Heart left ventricle (tissue), 16 donors: ENCODE measurements around the gene TRMT2B. TPM values are rescaled to one million over a fixed set of nuclear protein-coding genes. Genes with fewer than 3 reads are reported as not detected.
"Not testable (repeated sequence)": the region's sequence is repeated elsewhere in the genome, so short reads cannot be mapped to it uniquely, and the experiment has no call there.

ENCODE experiments used
- ATAC-seq, 4 donors: fragments of 200-7000 bp; cut with Tn5 transposase; one replicate each; pipeline ENCODE4 v1.9.1; 2020 to 2022; ENCODE audit warnings: moderate library complexity in 4 of 4, mild to moderate bottlenecking in 3 of 4, moderate number of reproducible peaks in 1 of 4
- DNase-seq, 5 donors: peaks; one replicate each; pipeline ENCODE4 v3.0.0-alpha.2; 2020
- H3K27ac ChIP-seq, 12 donors: fragments of 200-600 bp; sonication (generic) in 4 of 12; one replicate each; pipeline versions ENCODE4 v1.5.0 to v1.8.0; 2016 to 2022; ENCODE audit warnings: mild to moderate bottlenecking in 2 of 12
- H3K27me3 ChIP-seq, 9 donors: fragments of 200-600 bp; sonication (generic) in 2 of 9; one replicate each; pipeline versions ENCODE4 v1.5.1 to v1.8.0; 2016 to 2022; ENCODE audit warnings: mild to moderate bottlenecking in 3 of 9
- H3K36me3 ChIP-seq, 9 donors: fragments of 200-600 bp; sonication (generic) in 2 of 9; one replicate each; pipeline versions ENCODE4 v1.5.0 to v1.8.0; 2018 to 2022; ENCODE audit warnings: mild to moderate bottlenecking in 2 of 9
- H3K4me1 ChIP-seq, 12 donors: fragments of 200-600 bp; sonication (generic) in 4 of 12; one replicate each; pipeline versions ENCODE4 v1.5.0 to v1.8.0; 2016 to 2022; ENCODE audit warnings: mild to moderate bottlenecking in 3 of 12
- H3K4me3 ChIP-seq, 12 donors: fragments of 200-600 bp; sonication (generic) in 4 of 12; one replicate each; pipeline versions ENCODE4 v1.5.0 to v1.8.0; 2017 to 2022; ENCODE audit warnings: mild to moderate bottlenecking in 9 of 12, moderate library complexity in 4 of 12
- H3K9me3 ChIP-seq, 12 donors: fragments of 200-600 bp; sonication (generic) in 4 of 12; one replicate each; pipeline versions ENCODE4 v1.5.0 to v1.8.0; 2016 to 2022; ENCODE audit warnings: mild to moderate bottlenecking in 1 of 12
- CTCF ChIP-seq, 12 donors: fragments of 200-600 bp; sonication (generic) in 4 of 12; IDR thresholded peaks; one replicate each; pipeline versions ENCODE4 v1.5.0 to v1.8.0; 2018 to 2022; ENCODE audit warnings: antibody characterized with exemption in 12 of 12, mild to moderate bottlenecking in 5 of 12
- POLR2A ChIP-seq, 2 donors: fragments of 450-650 bp; IDR thresholded peaks; one replicate each; pipeline ENCODE4 v1.6.1; 2017; ENCODE audit warnings: antibody characterized with exemption in 2 of 2, mild to moderate bottlenecking in 2 of 2, moderate library complexity in 2 of 2
- WGBS, 4 donors: extraction: QIAGEN DNeasy Blood & Tissue Kit in 2 of 4; methylation state at CpG; one replicate each; pipeline versions ENCODE4 v1.1.5 to v1.1.7; 2013 to 2018; 5-methylcytosine and 5-hydroxymethylcytosine counted together
- intact Hi-C, 10 donors: fragments of 100-400 bp; cut with DNase I; formaldehyde crosslinking; loops; one replicate each; pipeline versions ENCODE4 v1.11.1 to v1.14.2; 2022
- polyA plus RNA-seq, 2 donors: library from polyadenylated mRNA; stranded (reverse); fragments of 200-250 nt; gene quantifications; one replicate each; pipeline ENCODE4 v1.2.3, GENCODE V29; 2013
- total RNA-seq, 9 donors: library from RNA; depleted of rRNA in 2 of 9; stranded (reverse); fragments of >200 nt in 2 of 9; fragmentation: NEBNext Ultra II Directional in 3 of 9; extraction: Animal tissue kit (Norgen Biotek cat#: 25700) in 3 of 9; gene quantifications; one replicate each; pipeline versions ENCODE4 v1.1.0 to v1.2.4, GENCODE V29; 2016 to 2023
- donor health status: ischemic (EF 13 %, LVEDD 7.1; RV severe dilation, severe dysfunction).
- donor health status: healthy with polysubstance abuse.
- donor health status: DM: no; HTN: yes; CAD: no.
- donor health status: DM: no; HTN: no; CAD: no.
- donor health status: ischemic (EF 25% LVEDD 6.9; RV normal size, moderate dysfunction).
- donor health status: ischemic (EF 25% LVEDD 5.7; RV mildly dilated, moderate dysfunction).
- donor health status: healthy.
- donor health status: DM: yes; HTN: yes; CAD: no.
- donor health status: ischemic (EF 35%, LVEDD 5.7; RV mildly dilated, moderate dysfunction).
- donor health status: nonischemic (EF 11% LVEDD 7.7; RV severe dilation, severe dysfunction).
- donor health status: DM: yes; HTN: yes; CAD: no.
- donor health status: PGD.
- donor health status: ischemic (EF 29% LVEDD 5.4; RV normal size, mild dysfunction).
- donor health status: nonischemic (EF 23%, LVEDD 6.1; RV moderate dilation, normal function).

The TRMT2B gene
- total and polyA plus RNA-seq, 11 donors, result 11.9 to 21.6 (median 18.1) TPM

GRCh38 chrX:101078716-101079598, 27.0 kb upstream of the TRMT2B start, which contains the start of gene TMEM35A:
TMEM35A (plus strand) TSS chrX:101078879; CDS start chrX:101079003, 124 bp downstream.
- peaks cover 0 to 31% (median 0%) of the 10 kb centered on the region in 9 donors for H3K27me3 ChIP-seq
- WGBS, 4 donors, result 6 to 31% (median 17%) methylated on average over 23 of the region's 23 CpGs
- H3K9me3 ChIP-seq, result no peaks in the 10 kb centered on the region
- peak within 1 kb of the TSS in 1 of 12 donors; percentile 62 for H3K27ac ChIP-seq
- TF ChIP-seq POLR2A (IDR thresholded peaks at IDR 0.05) (no peak), CTCF (IDR thresholded peaks at IDR 0.05) (no peak)
- peak within 1 kb of the TSS in 10 of 12 donors; percentile 12 to 51 (median 31) for H3K4me3 ChIP-seq
- DNase-seq (no peak), ATAC-seq (peak in 1 of 4 donors; percentile 46)
- intact Hi-C loops, result no loop called here
- H3K36me3 ChIP-seq, result no peaks in the 10 kb centered on the region
- H3K4me1 ChIP-seq, result no peaks in the 10 kb centered on the region

- ATAC-seq (no peak), DNase-seq (no peak)
- H3K4me1 ChIP-seq, result no peaks in the 10 kb centered on the region
- H3K27me3 ChIP-seq, result peaks cover 0 to under 1% (median 0%) of the 10 kb centered on the region in 9 donors
- H3K4me3 ChIP-seq, result no peak overlapping the region
- H3K27ac ChIP-seq, result no peak overlapping the region
- no peak for TF ChIP-seq CTCF (IDR thresholded peaks at IDR 0.05)
- 39 to 49% (median 43%) methylated on average over 3 of the region's 3 CpGs for WGBS, 4 donors
- intact Hi-C loops, result no loop called here
- no peaks in the 10 kb centered on the region for H3K36me3 ChIP-seq
- no peaks in the 10 kb centered on the region for H3K9me3 ChIP-seq
Measured at GRCh38 chrX:101071582-101071981, 19.7 kb upstream of the TRMT2B start.

GRCh38 chrX:101062176-101062575, 10.3 kb upstream of the TRMT2B start:
- Histone ChIP-seq H3K27me3 (peaks cover 0 to 8% (median 0%) of the 10 kb centered on the region in 9 donors), H3K27ac (no peak overlapping the region), H3K4me1 (no peaks in the 10 kb centered on the region), H3K4me3 (no peak overlapping the region), H3K36me3 (no peaks in the 10 kb centered on the region), H3K9me3 (no peaks in the 10 kb centered on the region)
- intact Hi-C loops, result no loop called here
- ATAC-seq (no peak), DNase-seq (no peak)
- TF ChIP-seq CTCF (IDR thresholded peaks at IDR 0.05) (no peak), POLR2A (IDR thresholded peaks at IDR 0.05) (no peak)

GRCh38 chrX:101057093-101057714, 5.3 kb upstream of the TRMT2B start:
- intact Hi-C loops, result loop anchor here in 1 of 10 donors (10.0 kb wide), 1 partner anchor 48 kb away; no protein-coding TSS in a partner anchor
- no peak overlapping the region for H3K4me3 ChIP-seq
- ATAC-seq, result no peak
- peaks cover 0 to 4% (median 0%) of the 10 kb centered on the region in 9 donors for H3K27me3 ChIP-seq
- WGBS, 4 donors, result 56 to 79% (median 72%) methylated on average over 3 of the region's 3 CpGs
- TF ChIP-seq POLR2A (IDR thresholded peaks at IDR 0.05) (no peak), CTCF (IDR thresholded peaks at IDR 0.05) (no peak)
- no peaks in the 10 kb centered on the region for H3K4me1 ChIP-seq
- H3K9me3 ChIP-seq, result no peaks in the 10 kb centered on the region
- DNase-seq, result no peak
- no peaks in the 10 kb centered on the region for H3K36me3 ChIP-seq
- no peak overlapping the region for H3K27ac ChIP-seq

GRCh38 chrX:101056551-101056950, 4.6 kb upstream of the TRMT2B start:
- not testable (repeated sequence) for DNase-seq, ATAC-seq, H3K27me3 ChIP-seq, H3K4me1 ChIP-seq, H3K27ac ChIP-seq, H3K9me3 ChIP-seq, H3K36me3 ChIP-seq, H3K4me3 ChIP-seq
- intact Hi-C loops, result loop anchor here in 1 of 10 donors (10.0 kb wide), 1 partner anchor 48 kb away; no protein-coding TSS in a partner anchor
- 70 to 91% (median 86%) methylated on average over 4 of the region's 4 CpGs for WGBS, 4 donors
